22Rv1 (cell line): ENCODE measurements around the gene FOXP1.

Experiments used
- H3K27ac ChIP-seq: fragments of 450-650 bp; 2 replicates; pipeline ENCODE4 v1.5.1; 2017
- ZFX ChIP-seq: fragments of 450-650 bp; IDR thresholded peaks from 2 replicates; pipeline ENCODE4 v1.6.1; 2017; ENCODE audit warnings: antibody characterized with exemption, borderline replicate concordance
- TF ChIP-seq, protein P1 (sequence below): fragments of 450-650 bp; IDR thresholded peaks from 2 replicates; pipeline ENCODE4 v1.5.1; 2017; ENCODE audit warnings: mild to moderate bottlenecking

Gene FOXP1

DNA sequence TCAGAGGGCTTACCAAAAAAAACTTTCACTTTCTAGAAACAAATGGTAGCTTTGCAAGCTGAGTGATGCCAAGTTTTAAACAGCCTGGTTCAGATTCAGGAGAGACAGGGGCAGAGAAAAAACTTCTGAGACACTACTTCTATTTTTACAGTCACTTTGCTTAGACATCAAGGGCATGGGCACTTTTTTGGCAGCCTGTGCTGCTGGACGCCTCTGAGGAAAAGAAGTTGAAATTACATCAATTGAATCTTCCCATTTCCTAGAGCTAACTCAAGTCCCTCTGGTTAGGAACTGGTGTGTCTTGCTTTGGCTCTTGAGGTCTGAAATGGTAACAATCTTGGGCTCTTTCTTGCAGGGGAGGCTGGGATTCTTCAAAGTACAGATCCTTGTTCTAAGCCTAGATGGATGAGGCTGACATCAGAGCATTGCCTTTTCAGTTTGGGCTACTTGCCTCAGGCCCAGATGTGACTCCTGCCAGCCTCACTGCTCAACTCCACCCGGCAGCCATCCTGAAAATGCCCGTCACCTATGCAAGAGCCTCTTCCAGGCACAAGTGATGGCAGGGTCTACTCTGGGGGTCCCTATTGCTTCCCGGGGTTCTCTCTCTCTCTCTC lies 357.5 kb downstream of the FOXP1 start:
- TF ChIP-seq ZFX: no peak
- TF ChIP-seq, protein P1, sequence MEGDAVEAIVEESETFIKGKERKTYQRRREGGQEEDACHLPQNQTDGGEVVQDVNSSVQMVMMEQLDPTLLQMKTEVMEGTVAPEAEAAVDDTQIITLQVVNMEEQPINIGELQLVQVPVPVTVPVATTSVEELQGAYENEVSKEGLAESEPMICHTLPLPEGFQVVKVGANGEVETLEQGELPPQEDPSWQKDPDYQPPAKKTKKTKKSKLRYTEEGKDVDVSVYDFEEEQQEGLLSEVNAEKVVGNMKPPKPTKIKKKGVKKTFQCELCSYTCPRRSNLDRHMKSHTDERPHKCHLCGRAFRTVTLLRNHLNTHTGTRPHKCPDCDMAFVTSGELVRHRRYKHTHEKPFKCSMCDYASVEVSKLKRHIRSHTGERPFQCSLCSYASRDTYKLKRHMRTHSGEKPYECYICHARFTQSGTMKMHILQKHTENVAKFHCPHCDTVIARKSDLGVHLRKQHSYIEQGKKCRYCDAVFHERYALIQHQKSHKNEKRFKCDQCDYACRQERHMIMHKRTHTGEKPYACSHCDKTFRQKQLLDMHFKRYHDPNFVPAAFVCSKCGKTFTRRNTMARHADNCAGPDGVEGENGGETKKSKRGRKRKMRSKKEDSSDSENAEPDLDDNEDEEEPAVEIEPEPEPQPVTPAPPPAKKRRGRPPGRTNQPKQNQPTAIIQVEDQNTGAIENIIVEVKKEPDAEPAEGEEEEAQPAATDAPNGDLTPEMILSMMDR: no peak
- H3K27ac ChIP-seq: no peak overlapping the region

DNA sequence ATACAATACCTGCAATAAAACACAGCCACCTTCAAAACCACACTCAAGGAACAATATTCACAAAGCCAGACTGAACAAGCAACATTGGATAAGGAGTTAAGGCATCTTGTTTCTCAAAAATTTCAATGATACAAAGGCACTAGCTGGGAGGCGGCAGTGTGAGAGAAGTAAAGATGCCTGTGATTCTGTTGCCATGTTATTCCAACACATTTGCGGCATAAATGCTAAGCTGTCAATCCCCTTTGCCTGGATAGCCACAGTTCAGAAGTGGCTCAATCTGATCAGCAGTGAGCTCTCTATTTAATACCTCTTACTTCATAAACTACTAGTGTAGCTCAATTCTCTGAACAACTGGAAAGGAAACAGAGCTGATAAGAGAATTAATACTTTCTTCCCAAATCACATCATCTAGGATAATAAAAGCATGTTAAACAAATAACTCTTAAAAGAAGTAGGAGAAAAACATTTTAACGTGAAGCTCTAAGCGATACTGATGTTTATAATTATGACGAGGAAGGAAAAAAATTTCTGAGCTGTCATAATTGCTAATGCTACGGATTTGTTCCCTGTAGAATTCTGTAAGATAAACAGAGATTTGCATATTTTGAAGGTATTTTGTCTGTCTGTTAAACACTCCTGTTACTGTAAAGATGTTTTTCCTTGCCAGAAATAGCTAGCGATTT lies 358.4 kb downstream of the FOXP1 start:
- H3K27ac ChIP-seq: no peak overlapping the region
- TF ChIP-seq, protein P1: no peak
- no peak for TF ChIP-seq ZFX

DNA sequence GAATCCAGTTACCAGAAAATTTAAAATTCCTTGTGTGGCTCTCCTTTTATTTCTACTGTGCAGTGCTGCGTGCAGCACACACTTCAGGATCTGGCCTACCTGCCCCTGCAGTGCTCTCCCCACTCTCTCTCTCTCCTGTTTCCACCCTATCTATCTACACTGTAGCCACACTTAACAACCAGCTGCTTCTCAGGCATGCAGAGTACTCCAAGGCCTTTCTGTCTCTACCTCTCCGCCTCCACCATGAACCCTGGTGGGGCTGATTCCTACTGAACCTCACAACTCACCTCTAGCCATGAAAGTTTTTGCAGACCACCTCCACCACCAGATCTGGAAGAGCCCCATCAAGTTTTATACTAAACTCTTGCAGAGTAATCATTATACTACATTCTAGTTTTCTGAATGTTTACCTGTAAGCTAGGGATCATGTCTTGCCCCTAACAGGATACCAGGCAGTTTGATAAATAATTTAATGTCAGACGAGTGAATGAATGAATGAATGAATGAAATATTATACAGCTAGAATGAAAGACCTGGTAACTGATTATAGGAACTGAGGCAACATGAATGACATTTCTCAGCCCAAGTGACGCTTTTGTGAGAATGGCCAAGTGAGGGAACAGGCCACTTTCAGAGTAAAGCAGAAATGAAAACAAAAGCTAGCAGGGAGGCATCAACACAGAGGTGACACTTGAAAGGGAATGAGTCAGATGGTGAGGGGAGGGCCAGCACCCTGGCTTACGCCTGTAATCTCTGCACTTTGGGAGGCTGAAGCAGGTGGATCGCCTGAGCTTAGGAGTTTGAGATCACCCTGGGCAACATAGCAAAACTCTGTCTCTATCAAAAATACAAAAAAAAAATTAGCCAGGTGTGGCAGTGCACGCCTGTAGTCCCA lies 363.5 kb downstream of the FOXP1 start:
- H3K27ac ChIP-seq: no peak overlapping the region
- TF ChIP-seq, protein P1: no peak
- TF ChIP-seq ZFX: no peak

DNA sequence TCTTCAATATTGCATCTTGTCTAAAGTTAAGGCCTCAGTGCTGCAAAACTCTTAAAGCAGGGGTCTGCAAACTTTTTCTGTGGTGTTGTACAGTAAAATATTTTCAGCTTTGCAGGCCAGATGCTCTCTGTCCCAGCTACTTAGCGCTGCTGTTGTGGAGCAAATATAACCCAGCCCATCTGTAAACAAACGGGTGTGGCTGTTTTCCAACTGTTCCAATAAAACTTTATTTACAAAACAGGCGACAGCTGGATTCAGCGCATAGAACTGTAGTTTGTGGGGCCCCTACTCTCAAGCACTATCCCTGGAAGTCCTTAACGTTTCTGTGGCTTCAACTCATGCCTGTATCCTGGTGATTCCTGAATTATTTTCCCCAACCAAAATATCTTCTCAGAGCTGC lies 365.0 kb downstream of the FOXP1 start:
- TF ChIP-seq, protein P1: no peak
- no peak for TF ChIP-seq ZFX
- peak overlapping the region; percentile 1; the same call in 1 of the 2 replicates for H3K27ac ChIP-seq

DNA sequence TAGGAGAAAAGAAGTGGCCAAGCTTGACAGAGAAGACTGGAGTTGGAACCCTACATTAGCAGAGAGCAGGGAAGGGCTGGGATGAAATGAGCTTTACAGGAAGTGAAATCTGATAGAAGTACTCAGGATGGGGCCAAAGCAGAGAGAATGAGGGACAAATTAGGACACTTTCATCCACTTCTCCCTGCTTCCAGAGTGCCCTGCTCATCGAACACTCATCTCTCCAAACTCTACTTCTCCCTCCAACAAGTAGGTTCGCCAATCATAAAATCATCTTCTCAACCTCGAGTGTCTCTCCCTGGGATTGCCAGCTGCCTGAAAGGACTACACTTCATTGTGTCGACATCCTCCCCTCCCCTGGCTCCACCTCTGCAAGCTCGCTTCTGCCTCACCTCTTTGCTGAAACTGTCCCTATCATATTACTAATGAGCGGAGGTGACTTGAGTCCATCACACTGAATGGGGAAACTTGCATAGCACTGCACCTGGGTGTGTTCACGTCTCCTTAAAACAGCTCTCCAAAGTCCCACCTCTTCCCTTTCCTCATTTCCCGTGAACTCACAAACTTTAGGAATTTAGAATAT lies 365.8 kb downstream of the FOXP1 start:
- TF ChIP-seq, protein P1: no peak
- no peak for TF ChIP-seq ZFX
- H3K27ac ChIP-seq: peak overlapping the region; percentile 1; the same call in 1 of the 2 replicates

DNA sequence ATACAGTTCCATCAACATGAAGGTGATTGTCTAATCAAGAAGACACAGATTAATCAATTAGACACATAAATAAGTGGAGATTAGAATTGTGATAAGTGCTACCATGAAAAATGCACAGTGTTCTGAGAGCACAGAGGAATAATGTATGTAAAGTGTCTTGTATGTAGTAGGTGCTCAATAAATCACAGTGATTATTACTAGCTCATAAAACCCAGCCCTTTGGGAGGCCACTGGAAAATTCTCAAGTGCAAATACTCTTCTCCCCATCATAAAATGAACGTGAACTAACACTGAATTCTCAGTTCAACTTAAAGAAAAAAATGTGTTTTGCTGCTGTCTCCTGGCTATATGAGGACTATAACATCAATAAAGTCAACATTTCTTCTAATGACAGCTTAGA lies 368.2 kb downstream of the FOXP1 start:
- no peak overlapping the region for H3K27ac ChIP-seq
- TF ChIP-seq, protein P1: no peak
- TF ChIP-seq ZFX: no peak
